ENCODE results near the gene GLT6D1.
"Not testable (repeated sequence)": the region's sequence is repeated elsewhere in the genome, so short reads cannot be mapped to it uniquely, and the experiment has no call there.

Gene GLT6D1

GRCh38 chr9:135639196-135639595, at the start of gene GLT6D1:
GLT6D1 (minus strand) TSS chr9:135639540; CDS start chr9:135639187, 353 bp downstream.
- no peak for DNase-seq

GRCh38 chr9:135689011-135689410, 49.7 kb upstream of the GLT6D1 start:
- no peak for DNase-seq

- no peak for DNase-seq
These were observed 47.9 kb upstream of the GLT6D1 start for GRCh38 chr9:135687216-135687615.

- DNase-seq = no peak
These were observed 45.4 kb upstream of the GLT6D1 start for GRCh38 chr9:135684691-135685090.

GRCh38 chr9:135683401-135684034, 44.2 kb upstream of the GLT6D1 start:
- no peak for DNase-seq

- no peak for DNase-seq
These were observed 41.8 kb upstream of the GLT6D1 start for GRCh38 chr9:135681161-135681560.

GRCh38 chr9:135680056-135680455, 40.7 kb upstream of the GLT6D1 start:
- DNase-seq = no peak

GRCh38 chr9:135678236-135679017, 39.1 kb upstream of the GLT6D1 start:
- DNase-seq = no peak

GRCh38 chr9:135677641-135678168, 38.4 kb upstream of the GLT6D1 start:
- no peak for DNase-seq

- no peak for DNase-seq
These were observed 37.6 kb upstream of the GLT6D1 start for GRCh38 chr9:135676891-135677290.

- no peak for DNase-seq
These were observed 35.6 kb upstream of the GLT6D1 start for GRCh38 chr9:135674977-135675376.

- DNase-seq = no peak
These were observed 34.6 kb upstream of the GLT6D1 start for GRCh38 chr9:135673941-135674340.

- DNase-seq = not testable (repeated sequence)
These were observed 33.4 kb upstream of the GLT6D1 start for GRCh38 chr9:135672786-135673185.

- no peak for DNase-seq
These were observed 32.3 kb upstream of the GLT6D1 start for GRCh38 chr9:135671591-135672041.

GRCh38 chr9:135670721-135671590, 31.6 kb upstream of the GLT6D1 start:
- DNase-seq = no peak

GRCh38 chr9:135669616-135670285, 30.4 kb upstream of the GLT6D1 start:
- DNase-seq = no peak

GRCh38 chr9:135669018-135669417, 29.7 kb upstream of the GLT6D1 start:
- DNase-seq = not testable (repeated sequence)

GRCh38 chr9:135667463-135668001, 28.2 kb upstream of the GLT6D1 start:
- DNase-seq = no peak

GRCh38 chr9:135666534-135667462, 27.5 kb upstream of the GLT6D1 start:
- no peak for DNase-seq

GRCh38 chr9:135665795-135666189, 26.5 kb upstream of the GLT6D1 start:
- DNase-seq = no peak
